HG02759 (cell line): ENCODE data around the gene TAF4.

Experiments used
- ATAC-seq: cut with Tn5 transposase; IDR thresholded peaks from one replicate; pipeline ENCODE4 v1.9.1; 2021; ENCODE audit warnings: mild to moderate bottlenecking, moderate library complexity; ENCODE audit not compliant: unreplicated experiment

The TAF4 gene

DNA sequence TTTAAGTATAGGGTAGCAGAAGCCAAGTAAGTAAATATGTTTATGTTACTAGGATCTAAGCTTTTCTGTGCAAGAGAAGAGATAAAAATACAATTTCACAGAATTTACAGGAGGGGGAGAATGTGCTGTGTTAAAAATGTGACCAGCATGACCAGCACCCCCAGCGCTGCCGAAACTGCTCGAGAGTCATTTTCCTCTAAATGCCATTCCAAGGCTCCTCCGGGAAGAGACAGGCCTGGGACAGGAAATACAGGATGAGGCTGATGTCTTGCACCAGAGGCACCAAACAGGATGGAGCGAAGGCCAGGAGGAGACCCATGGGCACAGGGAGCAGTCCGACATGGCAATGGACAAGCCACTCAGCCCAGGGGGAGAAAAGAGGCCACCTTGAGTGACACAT lies 21.1 kb downstream of the TAF4 start:
- ATAC-seq = no peak

DNA sequence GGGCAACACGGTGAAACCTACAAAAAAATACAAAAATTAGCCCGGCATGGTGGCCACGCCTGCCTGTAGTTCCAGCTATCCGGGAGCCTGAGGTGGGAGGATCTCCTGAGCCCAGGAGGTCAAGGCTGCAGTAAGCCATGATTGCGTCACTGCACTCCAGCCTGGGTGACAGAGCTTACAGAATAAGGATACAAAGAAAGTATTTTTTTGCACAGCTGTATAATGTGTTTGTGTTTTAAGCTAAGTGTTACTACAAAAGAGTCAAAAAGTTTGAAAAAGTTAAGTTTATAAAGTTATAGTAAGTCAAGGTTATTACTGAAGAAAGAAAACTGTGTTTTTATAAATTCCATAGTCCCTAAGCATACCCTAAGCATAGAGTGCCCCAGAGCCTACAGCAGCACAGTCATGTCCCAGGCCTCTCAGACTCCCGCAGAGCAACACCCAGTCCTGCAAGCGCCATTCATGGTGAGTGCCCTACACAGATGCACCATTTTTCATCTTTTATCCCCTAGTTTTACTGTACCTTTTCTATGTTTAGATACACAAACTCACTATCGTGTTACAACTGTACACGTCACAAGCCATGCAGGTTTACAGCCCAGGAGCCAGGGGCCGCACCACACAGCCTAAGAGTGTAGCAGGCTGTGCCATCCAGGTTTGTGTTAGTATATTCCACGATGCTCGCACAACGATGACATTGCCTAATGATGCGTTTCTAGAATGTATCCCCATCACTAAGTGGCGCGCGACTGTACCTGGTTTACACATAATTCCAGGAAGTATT lies 22.4 kb downstream of the TAF4 start:
- ATAC-seq = no peak

DNA sequence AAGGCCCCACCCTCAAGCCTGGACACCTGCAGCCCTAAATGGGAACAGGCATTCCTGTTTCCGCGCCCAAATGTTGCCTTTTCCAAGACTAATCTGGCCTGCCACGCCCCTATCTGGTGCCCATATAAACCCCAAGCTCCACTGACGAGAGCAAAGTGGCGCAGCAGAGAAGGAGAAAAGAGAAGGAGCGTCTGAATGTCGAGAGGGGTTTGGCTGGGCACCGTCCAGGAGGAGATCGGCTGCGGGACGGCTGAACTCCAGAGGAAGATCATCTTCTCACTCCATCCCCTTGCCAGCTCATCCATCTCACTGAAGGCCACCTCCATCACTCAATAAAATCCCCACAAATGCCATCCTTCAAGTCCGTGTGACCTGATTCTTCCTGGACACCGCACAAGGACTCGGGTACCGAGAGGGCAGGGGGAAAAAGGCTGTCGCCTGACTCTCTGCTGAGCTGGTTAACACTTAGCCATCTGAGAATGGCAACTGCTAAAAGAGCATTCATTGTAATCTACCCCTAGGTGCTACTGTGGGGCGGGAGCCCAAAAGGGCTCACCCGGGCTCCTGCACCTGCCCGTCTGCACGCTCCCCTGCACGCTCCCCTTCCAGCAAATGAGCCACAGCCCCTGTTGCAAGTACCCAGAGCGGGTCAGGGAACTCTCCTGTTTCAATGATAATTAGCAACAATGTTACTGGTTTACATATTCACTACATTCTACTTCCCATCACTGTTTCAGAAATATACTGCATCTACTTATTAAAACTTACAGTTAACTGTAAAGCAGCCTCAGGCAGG lies 23.5 kb downstream of the TAF4 start:
- no peak for ATAC-seq

DNA sequence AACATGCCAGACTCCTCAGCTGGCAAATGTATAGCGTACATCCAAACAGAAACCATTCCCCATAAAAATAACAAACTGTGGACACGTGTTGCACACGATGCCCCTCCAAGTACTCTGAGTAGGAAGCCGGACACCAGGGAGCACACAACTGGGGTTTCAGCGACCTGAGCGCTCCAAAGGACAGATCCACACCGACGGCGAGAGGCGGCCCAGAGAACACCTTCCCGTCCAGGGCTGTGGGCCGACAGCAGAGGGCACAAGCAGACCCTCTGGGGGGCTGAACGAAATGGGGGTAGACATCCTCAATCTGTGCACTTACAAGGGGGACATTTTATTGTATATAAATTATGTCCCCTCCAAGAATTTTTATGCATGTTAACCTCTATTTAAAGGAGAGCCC lies 24.7 kb downstream of the TAF4 start:
- ATAC-seq = no peak

DNA sequence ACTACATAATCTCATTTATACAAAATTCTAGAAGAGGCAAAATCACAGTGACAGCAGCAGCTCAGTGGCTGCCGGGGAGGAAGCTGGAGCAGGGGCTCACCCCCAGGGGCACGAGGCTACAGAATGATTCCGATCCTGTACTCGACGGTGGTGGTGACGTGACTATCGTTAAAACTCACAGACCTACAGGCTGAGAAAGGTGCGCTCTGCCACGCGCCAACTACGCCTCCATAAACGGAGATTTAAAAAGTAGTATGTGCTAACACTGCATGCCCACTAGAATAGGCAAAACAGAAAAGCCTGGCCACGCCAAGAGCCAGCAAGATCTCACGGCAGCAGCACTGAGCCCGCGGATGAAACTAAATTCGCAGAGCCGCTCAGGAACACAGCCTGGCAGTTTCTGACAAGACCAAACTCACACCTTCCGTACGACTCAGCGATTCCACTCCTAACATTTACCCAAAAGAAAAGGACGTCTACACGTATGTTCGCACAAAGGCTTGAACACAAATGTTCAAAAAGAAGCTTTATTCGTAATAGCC lies 25.2 kb downstream of the TAF4 start:
- no peak for ATAC-seq

DNA sequence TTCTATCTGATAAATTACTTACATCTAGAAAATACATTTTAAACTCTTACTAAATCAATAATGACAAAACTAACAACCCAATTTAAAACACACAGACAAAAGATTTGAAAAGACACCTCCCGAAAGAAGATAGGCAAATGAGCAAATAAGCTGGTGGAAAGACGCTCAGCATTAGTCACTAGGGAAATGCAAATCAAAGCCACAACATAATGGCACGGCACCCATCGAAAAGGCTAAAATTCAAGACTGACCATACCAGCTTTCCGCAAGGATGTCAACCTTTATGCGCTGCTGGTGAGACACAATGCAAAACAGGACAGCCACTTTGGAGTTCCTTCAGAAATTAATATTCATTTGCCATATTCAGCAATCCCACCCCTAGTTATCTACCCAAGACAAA lies 25.9 kb downstream of the TAF4 start:
- no peak for ATAC-seq

DNA sequence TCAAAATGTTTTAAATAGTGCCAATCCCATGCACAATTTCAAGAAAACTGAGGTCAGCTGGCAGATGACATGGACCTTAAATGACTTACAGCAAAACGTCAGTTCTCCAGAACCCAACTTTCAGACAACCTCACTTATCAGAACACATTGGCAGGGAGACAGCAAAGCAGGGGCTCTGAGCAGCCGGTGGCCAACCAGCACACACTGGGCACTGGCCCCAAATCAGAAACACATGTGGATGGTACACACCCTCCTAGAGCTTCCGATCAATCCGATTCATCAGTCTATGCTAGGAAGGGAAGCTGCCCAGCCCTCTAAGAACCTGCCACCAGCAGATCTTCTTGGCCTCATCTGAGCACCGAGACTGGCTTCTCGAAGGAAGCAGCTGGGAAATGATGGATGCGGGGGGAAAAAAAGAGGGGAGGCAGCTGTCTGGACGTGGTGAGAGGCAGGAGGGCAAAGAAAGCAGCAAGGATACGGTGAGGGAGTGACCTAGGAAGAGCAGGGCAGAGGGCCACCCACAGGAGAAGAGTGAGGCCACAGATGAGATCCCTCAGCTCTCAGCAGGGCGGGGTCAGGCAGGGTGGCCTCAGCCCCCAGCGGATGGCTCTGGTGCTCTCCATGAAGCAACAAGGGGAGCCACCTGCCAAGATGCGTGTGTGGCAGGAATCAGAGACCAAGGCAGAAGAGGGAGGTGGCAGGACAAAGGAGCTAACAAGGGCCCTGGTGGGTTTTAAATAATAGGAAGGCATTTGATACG lies 32.9 kb downstream of the TAF4 start:
- ATAC-seq = no peak

DNA sequence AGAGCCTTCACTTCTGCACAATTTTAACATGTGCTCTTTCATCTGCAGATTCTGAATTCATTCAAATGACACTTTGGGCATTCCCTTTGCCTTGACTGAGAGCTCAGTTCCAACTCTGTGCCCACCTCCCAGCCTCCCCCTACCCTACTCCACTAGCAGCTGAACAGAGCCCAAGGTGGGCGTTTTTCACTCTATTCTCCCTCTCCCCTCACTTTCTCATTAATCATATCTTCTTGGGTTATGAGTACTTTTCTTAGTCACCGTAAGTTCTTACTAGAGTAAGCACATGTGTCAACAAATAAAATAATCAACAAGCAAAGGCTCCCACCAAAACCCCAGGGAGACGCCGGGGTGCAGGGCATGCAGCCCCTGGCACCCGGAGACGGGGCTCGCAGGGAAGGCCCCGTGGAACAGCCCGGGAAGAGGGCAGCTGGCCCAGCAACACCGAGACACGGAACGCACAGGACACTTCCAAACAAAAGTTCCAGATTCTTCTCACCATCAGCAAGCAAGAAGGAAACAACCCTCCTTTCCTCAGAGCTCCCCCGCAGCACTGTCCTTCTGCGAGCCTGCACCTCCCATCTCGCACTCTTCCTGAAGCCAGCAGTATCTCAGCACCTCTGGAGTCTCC lies 34.1 kb downstream of the TAF4 start:
- no peak for ATAC-seq

DNA sequence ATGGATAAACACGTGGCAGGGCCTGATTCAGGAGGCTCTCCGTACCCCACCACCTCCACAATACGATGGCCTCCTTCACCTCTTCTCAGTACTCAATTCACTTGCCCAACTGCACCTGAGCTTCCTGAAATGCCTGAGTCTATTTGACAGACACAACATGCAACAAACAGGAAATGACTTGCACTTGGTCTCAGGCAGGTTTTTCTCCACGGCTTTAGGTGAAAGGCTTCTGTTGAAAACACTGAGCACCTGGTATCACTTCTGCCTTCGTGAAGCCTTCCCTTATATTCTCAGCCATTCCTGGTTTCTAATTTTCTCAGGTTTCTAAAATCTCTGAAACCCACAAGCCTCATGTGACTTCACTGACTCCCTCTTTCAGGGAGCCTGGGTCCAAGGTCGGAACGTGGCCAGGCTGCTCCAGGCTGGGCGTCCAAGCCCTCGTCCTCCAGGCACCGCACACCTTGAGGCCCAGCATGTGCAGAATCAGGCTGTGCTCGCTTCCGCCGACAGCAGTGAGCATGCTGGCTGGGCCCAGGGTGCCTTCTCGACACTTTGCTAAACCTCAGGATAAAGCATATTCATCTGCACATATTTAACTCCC lies 34.7 kb downstream of the TAF4 start:
- peak; percentile 67 for ATAC-seq

DNA sequence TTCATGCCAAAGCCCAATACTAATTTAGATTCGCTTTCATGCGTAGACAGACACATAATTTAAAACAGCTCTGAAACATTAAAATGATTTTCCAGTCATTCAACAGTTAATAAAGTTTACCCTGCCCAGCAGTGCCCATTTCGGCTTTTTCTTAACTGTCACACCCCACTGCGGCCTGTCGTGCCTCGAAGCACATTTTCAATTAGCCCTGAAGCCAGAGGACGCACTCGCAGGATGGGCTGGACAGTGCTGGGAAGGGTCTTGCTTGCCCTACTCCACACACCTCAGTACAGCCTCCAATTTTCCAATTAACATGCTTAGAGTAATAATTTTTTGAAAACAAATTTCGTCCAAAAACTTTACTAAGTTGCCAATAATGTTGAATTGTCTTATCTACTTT lies 35.3 kb downstream of the TAF4 start:
- ATAC-seq = no peak

DNA sequence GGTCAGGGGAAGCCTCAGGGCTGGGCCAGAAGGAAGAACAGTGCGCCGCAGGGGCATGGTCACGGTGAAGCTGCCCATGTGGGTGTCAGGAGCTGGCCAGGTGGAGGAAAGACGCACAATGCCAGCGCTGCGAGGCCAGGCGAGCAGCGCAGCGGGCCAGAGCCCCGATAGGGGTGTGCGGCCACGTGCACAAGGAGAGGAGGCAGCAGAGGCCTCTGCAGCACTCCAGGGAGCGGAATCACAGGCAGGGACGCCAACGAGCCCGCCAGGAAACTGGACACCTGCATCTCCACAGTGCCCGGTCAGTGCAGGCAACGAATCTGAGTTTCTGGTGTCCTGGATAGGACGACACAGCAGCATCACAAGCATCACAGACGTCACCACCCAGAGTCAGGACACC lies 35.7 kb downstream of the TAF4 start:
- ATAC-seq = no peak

DNA sequence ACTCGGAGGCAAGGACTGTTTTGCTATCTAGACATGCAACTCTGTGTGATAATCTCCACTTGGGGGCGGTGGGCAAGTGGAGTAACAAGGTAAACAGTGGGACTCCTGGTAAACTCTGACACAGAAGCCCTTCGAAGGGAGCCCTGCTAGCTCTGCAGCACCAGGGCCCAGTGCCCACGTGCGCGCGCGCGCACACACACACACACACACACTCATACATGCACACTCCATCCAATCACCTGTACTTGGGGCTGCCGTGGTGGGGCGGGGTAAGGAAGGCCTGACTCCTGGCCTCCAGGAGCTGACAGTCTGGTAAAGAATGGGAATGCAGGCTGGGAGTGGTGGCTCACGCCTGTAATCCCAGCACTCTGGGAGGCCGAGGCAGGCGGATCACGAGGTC lies 36.4 kb downstream of the TAF4 start:
- no peak for ATAC-seq

DNA sequence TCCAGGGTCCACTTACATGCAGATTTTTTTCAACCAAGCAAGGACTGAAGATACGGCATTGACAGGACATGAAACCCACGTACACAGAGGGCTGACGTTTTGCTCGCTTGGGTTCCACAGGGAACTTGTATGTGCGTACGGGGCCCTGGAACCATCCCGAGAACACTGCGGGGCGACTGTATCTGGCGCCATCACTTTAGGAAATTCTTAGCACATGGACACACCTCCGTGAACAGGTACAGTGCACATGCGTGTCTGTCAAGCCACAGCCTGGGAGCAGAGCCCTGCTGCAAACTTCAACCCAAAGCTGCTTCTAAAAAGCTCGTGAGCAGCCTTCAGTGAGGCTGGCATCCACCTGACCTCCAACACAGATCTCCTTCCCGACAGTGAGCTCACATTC lies 37.3 kb downstream of the TAF4 start:
- ATAC-seq = no peak

DNA sequence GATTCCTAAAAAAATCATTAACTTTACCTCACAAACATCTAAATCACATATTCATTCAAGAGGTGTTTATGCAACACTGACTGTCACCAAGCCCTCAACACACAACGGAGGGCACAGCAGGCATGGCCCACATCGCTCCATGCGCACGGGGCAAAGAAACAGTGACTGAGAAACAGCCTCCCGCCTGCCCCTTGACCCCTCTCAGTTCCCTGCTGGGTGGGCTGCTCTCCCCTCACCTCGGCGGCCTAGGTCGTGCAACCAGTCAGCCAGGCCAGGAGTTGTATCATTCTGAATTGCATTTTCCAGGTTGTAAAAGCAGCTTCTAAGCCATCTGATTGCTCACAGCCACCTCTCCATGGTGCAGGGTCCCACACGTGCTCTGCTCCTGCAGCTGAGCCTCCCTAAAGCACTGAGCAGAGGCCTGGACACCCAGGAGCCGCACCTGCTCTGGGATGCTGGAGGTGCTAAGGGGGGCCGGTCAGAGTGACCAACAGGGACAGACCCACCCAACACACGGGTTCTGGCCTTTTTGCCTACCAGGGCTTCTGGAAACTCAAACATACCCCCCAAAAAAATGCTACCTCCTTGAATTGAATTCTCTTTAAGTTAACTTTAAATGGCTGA lies 37.9 kb downstream of the TAF4 start:
- no peak for ATAC-seq

DNA sequence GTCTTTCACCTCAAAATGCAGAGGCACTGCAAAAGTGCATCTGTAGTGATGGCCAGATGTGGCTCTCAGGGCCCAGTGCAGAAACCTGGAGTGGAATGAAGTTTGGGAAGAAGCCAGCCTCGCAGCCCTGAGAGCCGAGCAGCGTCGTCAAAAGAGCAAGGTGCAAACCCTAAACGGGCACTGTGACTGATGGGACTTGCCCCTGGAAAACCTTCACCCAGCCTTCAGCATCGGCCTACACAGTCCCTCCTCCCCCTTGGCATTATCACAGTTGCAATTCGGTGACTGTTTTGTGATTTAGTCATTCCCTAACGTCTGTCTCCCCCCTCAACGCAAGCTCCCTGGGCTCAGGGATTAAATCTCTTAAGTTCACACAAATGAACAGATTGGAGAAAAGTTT lies 38.6 kb downstream of the TAF4 start:
- no peak for ATAC-seq

DNA sequence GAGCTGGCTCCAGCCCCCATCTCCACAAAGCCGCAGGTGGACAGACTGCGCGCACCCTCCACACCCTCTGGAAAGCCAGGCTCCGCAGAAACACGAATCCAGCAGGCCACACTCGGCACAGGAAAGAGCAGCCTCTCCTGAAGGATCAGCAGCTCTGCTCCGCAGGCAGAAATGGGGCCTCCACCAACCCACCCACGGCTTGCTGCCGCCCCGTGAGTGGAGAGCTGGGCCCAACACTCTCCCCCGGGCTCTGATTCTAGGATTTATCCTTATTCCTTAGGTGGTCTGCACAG lies 39.2 kb downstream of the TAF4 start:
- ATAC-seq = no peak

DNA sequence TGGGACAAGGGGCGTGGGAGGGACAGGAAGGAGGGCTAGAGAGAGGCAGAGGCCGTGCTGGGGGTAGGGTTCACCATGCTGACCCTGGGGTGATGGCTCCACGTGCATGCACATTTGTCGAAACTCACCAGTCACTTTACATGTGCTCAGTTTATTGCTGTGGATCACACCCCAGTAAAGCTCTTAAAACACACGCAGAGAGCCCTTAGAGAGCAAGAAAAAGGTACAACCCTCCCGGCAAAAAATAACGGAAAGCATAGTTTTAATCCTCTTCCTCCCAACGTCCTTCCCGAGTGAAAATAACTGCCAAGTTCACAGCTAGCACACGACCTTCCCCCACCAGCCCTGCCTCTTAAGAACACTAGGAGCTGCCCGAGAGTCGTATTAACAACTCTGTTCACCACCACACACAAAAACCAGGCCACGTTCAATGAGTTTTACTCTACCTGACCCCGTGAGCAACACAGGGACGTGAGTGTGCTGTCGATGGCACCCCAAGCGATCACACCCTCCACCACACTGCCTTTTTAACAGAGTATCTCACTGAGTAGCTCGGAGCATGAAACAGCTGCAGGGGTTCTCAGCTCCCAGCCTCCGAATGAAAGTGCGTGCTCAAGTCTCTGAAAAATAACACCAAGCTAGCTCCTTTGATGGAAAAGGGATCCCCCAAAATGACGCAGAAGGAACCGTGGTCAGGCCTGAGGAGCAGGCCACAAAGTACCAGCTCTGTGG lies 39.7 kb downstream of the TAF4 start:
- no peak for ATAC-seq

DNA sequence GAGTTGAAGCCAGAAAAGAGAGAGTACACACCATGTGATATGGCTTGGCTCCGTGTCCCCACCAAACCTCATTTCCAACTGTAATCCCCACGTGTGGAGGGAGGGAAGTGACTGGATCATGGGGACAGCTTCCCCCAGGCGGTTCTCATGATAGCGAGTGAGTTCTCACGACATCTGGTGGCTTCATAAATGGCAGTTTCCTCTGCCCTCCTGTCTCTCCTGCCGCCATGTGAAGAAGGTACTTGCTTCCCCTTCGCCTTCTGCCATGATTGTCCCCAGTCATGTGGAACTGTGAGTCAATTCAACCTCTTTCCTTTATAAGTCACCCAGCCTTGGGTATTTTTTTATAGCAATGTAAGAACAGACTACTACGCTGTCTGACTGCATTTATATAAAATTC lies 40.3 kb downstream of the TAF4 start:
- ATAC-seq = no peak

DNA sequence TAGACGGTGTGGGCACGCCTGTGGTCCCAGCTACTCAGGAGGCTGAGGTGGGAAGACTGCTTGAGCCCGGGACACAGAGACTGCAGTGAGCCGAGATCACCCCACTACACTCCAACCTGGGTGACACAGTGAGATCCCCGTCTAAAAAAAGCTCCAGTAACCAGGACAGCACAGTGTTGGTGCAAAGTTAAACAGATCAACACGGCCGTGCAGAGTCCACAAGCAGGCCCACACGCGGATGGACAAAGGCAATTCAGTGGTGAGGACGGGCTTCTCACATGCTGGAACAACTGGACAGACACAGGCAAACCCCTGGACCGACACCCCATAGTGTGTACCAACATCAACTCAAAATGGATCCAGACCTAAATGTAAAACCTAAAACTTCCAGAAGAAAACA lies 41.7 kb downstream of the TAF4 start:
- no peak for ATAC-seq
